Spleen (tissue), 11 donors: Measurements from ENCODE around the gene LKAAEAR1. TPM values are rescaled to one million over a fixed set of nuclear protein-coding genes. Genes with fewer than 3 reads are reported as not detected.
A peak's percentile ranks its signal among the peaks of the same experiment; 100 is the strongest.

ENCODE experiments used
- DNase-seq: peaks from one replicate; pipeline ENCODE4 v3.0.0-alpha.2; 2020
- H3K27ac ChIP-seq, 8 donors: fragments of 200-600 bp; sonication (generic) in 7 of 8; 1 replicate in 4 of 8; 2 replicates in 4 of 8; pipeline versions ENCODE4 v1.5.0 to v1.8.0; 2016 to 2021; ENCODE audit warnings: inconsistent platforms in 4 of 8, mild to moderate bottlenecking in 4 of 8, moderate library complexity in 1 of 8
- H3K27me3 ChIP-seq, 7 donors: fragments of 200-600 bp; sonication (generic) in 6 of 7; replicated peaks in 1 of 7; 1 replicate in 4 of 7; 2 replicates in 3 of 7; pipeline versions ENCODE4 v1.5.0 to v1.8.0; 2016 to 2021; ENCODE audit warnings: inconsistent platforms in 3 of 7, mild to moderate bottlenecking in 1 of 7
- H3K36me3 ChIP-seq, 6 donors: fragments of 200-600 bp; sonication (generic) in 5 of 6; 1 replicate in 4 of 6; 2 replicates in 2 of 6; pipeline versions ENCODE4 v1.5.0 to v1.8.0; 2016 to 2021; ENCODE audit warnings: inconsistent platforms in 2 of 6
- H3K4me1 ChIP-seq, 6 donors: fragments of 200-600 bp; sonication (generic) in 5 of 6; 1 replicate in 3 of 6; 2 replicates in 3 of 6; pipeline versions ENCODE4 v1.5.0 to v1.8.0; 2016 to 2021; ENCODE audit warnings: inconsistent platforms in 3 of 6
- H3K4me3 ChIP-seq, 8 donors: fragments of 200-600 bp; sonication (generic) in 7 of 8; 1 replicate in 4 of 8; 2 replicates in 4 of 8; pipeline versions ENCODE4 v1.5.0 to v1.8.0; 2016 to 2021; ENCODE audit warnings: inconsistent platforms in 4 of 8, mild to moderate bottlenecking in 4 of 8, moderate library complexity in 2 of 8
- H3K9me3 ChIP-seq, 8 donors: fragments of 200-600 bp; sonication (generic) in 7 of 8; 1 replicate in 4 of 8; 2 replicates in 4 of 8; pipeline versions ENCODE4 v1.5.0 to v1.8.0; 2016 to 2021; ENCODE audit warnings: inconsistent platforms in 4 of 8
- POLR2A ChIP-seq, 3 donors: fragments of 450-650 bp; IDR thresholded peaks; one replicate each; pipeline ENCODE4 v1.5.1; 2017; ENCODE audit warnings: antibody characterized with exemption in 3 of 3, mild to moderate bottlenecking in 1 of 3
- POLR2AphosphoS5 ChIP-seq, 3 donors: sonication (generic); formaldehyde crosslinking; IDR thresholded peaks; one replicate each; pipeline ENCODE4 v1.5.1; 2017; ENCODE audit warnings: antibody characterized with exemption in 3 of 3
- WGBS, 5 donors: extraction: QIAGEN DNeasy Blood & Tissue Kit in 3 of 5; methylation state at CpG; one replicate each; pipeline versions ENCODE4 v1.1.5 to v1.1.7; 2013 to 2018; 5-methylcytosine and 5-hydroxymethylcytosine counted together
- intact Hi-C: fragments of 100-400 bp; cut with DNase I; formaldehyde crosslinking; loops from one replicate; pipeline ENCODE4 v1.15.0; 2023; ENCODE audit warnings: low total_unique reads
- polyA plus RNA-seq, 3 donors: library from polyadenylated mRNA; stranded (reverse); fragments of 200-250 nt; gene quantifications; one replicate each; pipeline ENCODE4 v1.2.1, GENCODE V29; 2013
- total RNA-seq, 7 donors: library from RNA; depleted of rRNA in 3 of 7; stranded (reverse); fragments of >200 nt in 3 of 7; fragmentation: NEBNext Ultra II Directional in 4 of 7; extraction: Animal tissue kit (Norgen Biotek cat#: 25700) in 4 of 7; gene quantifications; one replicate each; pipeline versions ENCODE4 v1.1.0 to v1.2.1, GENCODE V29; 2016 to 2021
- TF ChIP-seq, protein P1 (sequence below), 11 experiments: fragments of 200-600 bp in 7 of 11; fragments of 450-650 bp in 4 of 11; sonication (generic) in 4 of 11; IDR thresholded peaks in 8 of 11; conservative IDR thresholded peaks in 3 of 11; 1 replicate in 7 of 11; 2 replicates in 4 of 11; pipeline versions ENCODE4 v1.4.0 to v1.8.0; 2016 to 2021; ENCODE audit warnings: antibody characterized with exemption in 11 of 11, inconsistent platforms in 4 of 11, mild to moderate bottlenecking in 1 of 11
- donor health status: healthy with polysubstance abuse.
- donor health status: DM: no; HTN: no; CAD: no; lungs with moderate emphysema.
- donor health status: DM: no; HTN: no; CAD: no.
- donor health status: Bipolar disorder and iron deficiency.
- donor health status: healthy.
- donor health status: DM: no; HTN: no; CAD: no.
- donor health status: DM: yes; HTN: yes; CAD: no.

The LKAAEAR1 gene
- total and polyA plus RNA-seq, 10 donors, result 0.26 to 0.66 (median 0.51) TPM; not detected in 6

DNA sequence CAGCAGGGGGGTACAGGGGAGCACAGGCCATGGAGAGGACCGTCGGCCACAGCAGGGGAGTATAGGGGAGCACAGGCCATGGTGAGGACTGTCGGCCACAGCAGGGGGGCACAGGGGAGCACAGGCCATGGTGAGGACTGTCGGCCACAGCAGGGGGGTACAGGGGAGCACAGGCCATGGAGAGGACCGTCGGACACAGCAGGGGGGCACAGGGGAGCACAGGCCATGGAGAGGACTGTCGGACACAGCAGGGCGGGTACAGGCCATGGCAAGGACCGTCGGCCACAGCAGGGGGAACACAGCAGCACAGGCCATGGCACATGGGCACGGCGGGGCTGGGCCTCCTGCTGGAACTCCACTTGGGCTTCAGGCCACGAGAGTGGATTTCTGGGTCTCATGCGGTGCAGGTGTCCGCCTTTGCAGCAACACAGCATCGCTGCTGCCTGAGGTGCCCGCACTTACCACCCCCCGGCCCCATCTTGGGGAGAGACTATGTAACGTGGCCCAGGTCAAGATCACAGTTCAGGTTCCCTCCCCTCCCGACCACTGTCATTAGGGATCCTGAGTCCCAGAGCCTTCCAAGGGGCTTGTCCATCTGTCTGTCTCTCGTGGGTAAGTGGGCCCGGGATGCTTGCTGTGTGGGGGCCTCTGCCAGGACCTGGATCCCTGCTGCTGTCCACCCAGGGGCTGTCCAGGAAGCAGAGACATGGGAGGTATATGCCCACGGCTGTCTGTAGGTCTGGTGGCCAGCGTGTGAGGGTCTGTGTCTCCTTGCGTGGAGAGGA, 20.7 kb upstream of the LKAAEAR1 start:
- Histone ChIP-seq H3K4me3 (no peak overlapping the region), H3K27me3 (peaks cover 0 to 55% (median 28%) of the 10 kb centered on the region in 7 donors), H3K36me3 (peaks cover 0 to 2% (median 0%) of the 10 kb centered on the region in 6 donors), H3K4me1 (peaks cover 5 to 50% (median 33%) of the 10 kb centered on the region in 6 donors), H3K27ac (no peak overlapping the region), H3K9me3 (no peaks in the 10 kb centered on the region)
- intact Hi-C loops, result no loop called here
- 71 to 95% (median 88%) methylated on average over 18 to 25 of the region's 25 CpGs for WGBS, 5 donors
- TF ChIP-seq, protein P1, sequence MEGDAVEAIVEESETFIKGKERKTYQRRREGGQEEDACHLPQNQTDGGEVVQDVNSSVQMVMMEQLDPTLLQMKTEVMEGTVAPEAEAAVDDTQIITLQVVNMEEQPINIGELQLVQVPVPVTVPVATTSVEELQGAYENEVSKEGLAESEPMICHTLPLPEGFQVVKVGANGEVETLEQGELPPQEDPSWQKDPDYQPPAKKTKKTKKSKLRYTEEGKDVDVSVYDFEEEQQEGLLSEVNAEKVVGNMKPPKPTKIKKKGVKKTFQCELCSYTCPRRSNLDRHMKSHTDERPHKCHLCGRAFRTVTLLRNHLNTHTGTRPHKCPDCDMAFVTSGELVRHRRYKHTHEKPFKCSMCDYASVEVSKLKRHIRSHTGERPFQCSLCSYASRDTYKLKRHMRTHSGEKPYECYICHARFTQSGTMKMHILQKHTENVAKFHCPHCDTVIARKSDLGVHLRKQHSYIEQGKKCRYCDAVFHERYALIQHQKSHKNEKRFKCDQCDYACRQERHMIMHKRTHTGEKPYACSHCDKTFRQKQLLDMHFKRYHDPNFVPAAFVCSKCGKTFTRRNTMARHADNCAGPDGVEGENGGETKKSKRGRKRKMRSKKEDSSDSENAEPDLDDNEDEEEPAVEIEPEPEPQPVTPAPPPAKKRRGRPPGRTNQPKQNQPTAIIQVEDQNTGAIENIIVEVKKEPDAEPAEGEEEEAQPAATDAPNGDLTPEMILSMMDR (IDR thresholded peaks at IDR 0.05 in 8 of 11, conservative IDR thresholded peaks at IDR 0.05 in 3 of 11), result no peak
- TF ChIP-seq POLR2AphosphoS5 (IDR thresholded peaks at IDR 0.05) (no peak), POLR2A (IDR thresholded peaks at IDR 0.05) (no peak)
- DNase-seq, result peak; percentile 65

- peaks cover 0 to 10% (median 2%) of the 10 kb centered on the region in 6 donors for H3K36me3 ChIP-seq
- H3K9me3 ChIP-seq, result no peaks in the 10 kb centered on the region
- H3K27me3 ChIP-seq, result peaks cover 0 to 55% (median 28%) of the 10 kb centered on the region in 7 donors
- H3K4me1 ChIP-seq, result peaks cover 5 to 53% (median 35%) of the 10 kb centered on the region in 6 donors
- no peak overlapping the region for H3K27ac ChIP-seq
- no peak for TF ChIP-seq POLR2AphosphoS5 (IDR thresholded peaks at IDR 0.05)
- no peak for TF ChIP-seq POLR2A (IDR thresholded peaks at IDR 0.05)
- TF ChIP-seq, protein P1 (IDR thresholded peaks at IDR 0.05 in 8 of 11, conservative IDR thresholded peaks at IDR 0.05 in 3 of 11), result no peak
- H3K4me3 ChIP-seq, result no peak overlapping the region
- intact Hi-C loops, result no loop called here
- peak; percentile 50 for DNase-seq
- 56 to 84% (median 78%) methylated on average over 14 to 20 of the region's 20 CpGs for WGBS, 5 donors
Measured at GRCh38 chr20:64103871-64104666, 19.9 kb upstream of the LKAAEAR1 start.

DNA sequence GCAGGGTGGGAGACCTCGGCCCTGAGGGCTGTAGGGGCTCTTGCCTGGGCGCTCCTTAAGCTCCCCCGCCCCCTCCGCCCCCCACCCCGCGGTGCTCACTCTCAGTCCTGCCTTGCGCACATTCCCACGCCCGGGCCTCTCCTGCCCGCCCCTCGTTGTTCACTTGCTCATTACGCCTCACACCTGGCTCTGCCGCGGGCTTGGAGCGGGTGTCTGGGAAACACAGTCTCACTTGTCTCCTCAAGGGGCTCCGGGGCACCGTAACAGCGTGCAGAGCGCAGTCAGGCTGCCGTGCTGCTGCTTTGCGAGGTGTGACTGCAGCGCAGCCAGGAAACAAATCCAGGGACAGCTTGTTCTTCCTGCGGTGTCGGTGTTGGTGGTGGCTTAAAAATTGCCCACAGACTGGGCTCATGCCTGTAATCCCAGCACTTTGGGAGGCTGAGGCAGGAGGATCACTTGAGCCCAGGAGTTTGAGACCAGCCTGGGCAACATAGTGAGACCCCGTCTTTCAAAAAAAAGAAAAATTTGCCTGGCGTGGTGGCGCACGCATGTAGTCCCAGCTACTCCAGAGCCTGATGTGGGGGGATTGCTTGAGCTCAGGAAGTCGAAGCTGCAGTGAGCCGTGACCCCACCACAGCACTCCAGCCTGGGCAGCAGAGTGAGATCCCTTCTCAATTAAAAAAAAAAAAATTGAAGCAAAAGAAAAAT, 18.6 kb upstream of the LKAAEAR1 start:
- H3K4me1 ChIP-seq, result peaks cover 5 to 43% (median 31%) of the 10 kb centered on the region in 6 donors
- peaks cover 0 to 23% (median 13%) of the 10 kb centered on the region in 6 donors for H3K36me3 ChIP-seq
- intact Hi-C loops, result no loop called here
- H3K4me3 ChIP-seq, result peak overlapping the region; percentile 21 to 73 (median 42)
- no peaks in the 10 kb centered on the region for H3K9me3 ChIP-seq
- WGBS, 5 donors, result 18 to 26% (median 20%) methylated on average over 19 to 30 of the region's 30 CpGs
- peak; percentile 76 for DNase-seq
- TF ChIP-seq POLR2AphosphoS5 (IDR thresholded peaks at IDR 0.05) (no peak), POLR2A (IDR thresholded peaks at IDR 0.05) (no peak)
- TF ChIP-seq, protein P1 (IDR thresholded peaks at IDR 0.05 in 8 of 11, conservative IDR thresholded peaks at IDR 0.05 in 3 of 11), result no peak
- peaks cover 0 to 55% (median 28%) of the 10 kb centered on the region in 7 donors for H3K27me3 ChIP-seq
- peak overlapping the region in 1 of 8 donors; percentile 3 for H3K27ac ChIP-seq
